ENCODE data around the gene SYNGR2. TPM values are rescaled to one million over a fixed set of nuclear protein-coding genes. Genes with fewer than 3 reads are reported as not detected.

Gene SYNGR2
- total and polyA plus RNA-seq, 9 of the 15 experiments (the other 6 are each of a cell fraction or from before 2014, with no cell fraction given) = 1.4 to 173 (median 87.8) TPM

GRCh38 chr17:78214016-78214705, 45.8 kb downstream of the SYNGR2 start, which contains the start of gene BIRC5 (continued):
- TF ChIP-seq GABPA (tag; conservative IDR thresholded peaks at IDR 0.05; ENCODE audit: low read depth) = 0 out of 2 replicates have a peak, but pooled peaks have one; percentile 27
- TF ChIP-seq SRSF9 (IDR thresholded peaks at IDR 0.05; ENCODE audit: borderline replicate concordance, low read depth, low read length) = no peak
- TF ChIP-seq NFE2 (IDR thresholded peaks at IDR 0.05; ENCODE audit: low read depth) = no peak
- no peak for TF ChIP-seq TFAM (CRISPR knock-in tag; conservative IDR thresholded peaks at IDR 0.05)
- TF ChIP-seq ZNF41 (CRISPR knock-in tag; conservative IDR thresholded peaks at IDR 0.05) = no peak
- TF ChIP-seq C11orf30 (IDR thresholded peaks at IDR 0.05; ENCODE audit: low read depth) = peak; percentile 79
- TF ChIP-seq TARDBP (IDR thresholded peaks at IDR 0.05) = no peak
- TF ChIP-seq ZBTB40 (IDR thresholded peaks at IDR 0.05) = no peak
- no peak for TF ChIP-seq ZBTB40 (CRISPR knock-in tag; IDR thresholded peaks at IDR 0.05)
- TF ChIP-seq CCAR2 (IDR thresholded peaks at IDR 0.05; ENCODE audit: low read depth, low read length) = no peak
- no peak for TF ChIP-seq NFATC3 (IDR thresholded peaks at IDR 0.05)
- TF ChIP-seq TAL1 (IDR thresholded peaks at IDR 0.05) = no peak
- no peak for TF ChIP-seq MYNN (IDR thresholded peaks at IDR 0.05)
- no peak for TF ChIP-seq MYNN (CRISPR knock-in tag; IDR thresholded peaks at IDR 0.05)
- TF ChIP-seq CHD4 (IDR thresholded peaks at IDR 0.05; ENCODE audit: insufficient read depth, insufficient replicate concordance, low read depth, low read length, poor library complexity, severe bottlenecking) = no peak
- no peak for TF ChIP-seq ZNF239 (CRISPR knock-in tag; IDR thresholded peaks at IDR 0.05)
- TF ChIP-seq NFIC (IDR thresholded peaks at IDR 0.05) = 0 out of 2 replicates have a peak, but pooled peaks have one; percentile 45
- peak; percentile 38; the same call in 1 of the 2 replicates for TF ChIP-seq THAP12 (CRISPR knock-in tag; IDR thresholded peaks at IDR 0.05)
- no peak for TF ChIP-seq ETV1 (tag; conservative IDR thresholded peaks at IDR 0.05; ENCODE audit: low read depth)
- no peak for TF ChIP-seq ZEB2 (IDR thresholded peaks at IDR 0.05)

All from K562 (cell line).